IMR-90 (cell line): ENCODE measurements around the gene FFAR3. TPM values are rescaled to one million over a fixed set of nuclear protein-coding genes. Genes with fewer than 3 reads are reported as not detected.

Experiments
- ATAC-seq: fragments of 200-7000 bp; cut with Tn5 transposase; 2 replicates; pipeline ENCODE4 v1.9.1; 2020; ENCODE audit warnings: low read depth, mild to moderate bottlenecking, moderate library complexity
- BruUV-seq: library from RNA; stranded (reverse); fragments of 400-500 nt; replicated peaks from 2 replicates; lab custom pipeline; 2021; lab: Mats Ljungman, UMichigan
- CTCF ChIA-PET: fragments of 300-600 bp; formaldehyde crosslinking; extraction: SDS; loops from one replicate; lab custom pipeline; 2021; ENCODE audit warnings: antibody characterized with exemption; lab: Yijun Ruan, JAX
- POLR2A ChIA-PET: fragments of 300-600 bp; sonication (Branson Sonifier 250); formaldehyde crosslinking; loops from one replicate; lab custom pipeline; 2022; ENCODE audit warnings: antibody characterized with exemption; ENCODE audit not compliant: unreplicated experiment; lab: Charles Lee
- DNase-seq: peaks from one replicate; pipeline ENCODE4 v3.0.0; 2013
- H2AFZ ChIP-seq: replicated peaks from 2 replicates; pipeline ENCODE3; 2013; ENCODE audit warnings: low read length, mild to moderate bottlenecking; ENCODE audit not compliant: poor library complexity
- H2AK5ac ChIP-seq: 2 replicates; pipeline ENCODE4 v1.6.1; 2013; ENCODE audit warnings: low read depth, low read length, inconsistent platforms
- H2AK9ac ChIP-seq: replicated peaks from 2 replicates; pipeline ENCODE3; 2013; ENCODE audit warnings: mild to moderate bottlenecking, low read depth, low read length, moderate library complexity; ENCODE audit not compliant: poor library complexity
- H2BK120ac ChIP-seq: 2 replicates; pipeline ENCODE4 v1.6.1; 2013; ENCODE audit warnings: low read depth, low read length, inconsistent platforms
- H2BK15ac ChIP-seq: 3 replicates; pipeline ENCODE4 v1.6.1; 2013; ENCODE audit warnings: low read depth, low read length, inconsistent platforms
- H2BK20ac ChIP-seq: 2 replicates; pipeline ENCODE4 v1.6.1; 2013; ENCODE audit warnings: low read depth, mild to moderate bottlenecking, inconsistent platforms, low read length, moderate library complexity
- H2BK5ac ChIP-seq: 2 replicates; pipeline ENCODE4 v1.6.1; 2013; ENCODE audit warnings: mild to moderate bottlenecking, low read depth, low read length, inconsistent platforms; ENCODE audit not compliant: poor library complexity, severe bottlenecking
- H3K14ac ChIP-seq: replicated peaks from 2 replicates; pipeline ENCODE4 v1.6.1; 2013; ENCODE audit warnings: low read depth, low read length, inconsistent platforms
- H3K18ac ChIP-seq: 2 replicates; pipeline ENCODE4 v1.6.1; 2013; ENCODE audit warnings: low read depth, low read length, control low read depth
- H3K23ac ChIP-seq: 2 replicates; pipeline ENCODE4 v1.6.1; 2013; ENCODE audit warnings: low read depth, low read length, inconsistent platforms
- H3K27ac ChIP-seq: 2 replicates; pipeline ENCODE4 v1.5.1; 2013; ENCODE audit warnings: mild to moderate bottlenecking, control low read depth, low read length; ENCODE audit not compliant: insufficient read depth
- H3K27me3 ChIP-seq: 2 replicates; pipeline ENCODE4 v1.6.1; 2013; ENCODE audit warnings: low read length; ENCODE audit not compliant: control insufficient read depth, insufficient read depth
- H3K36me3 ChIP-seq: 2 replicates; pipeline ENCODE4 v1.6.1; 2013; ENCODE audit warnings: low read length, mixed read lengths; ENCODE audit not compliant: control insufficient read depth, insufficient read depth
- H3K4ac ChIP-seq: 2 replicates; pipeline ENCODE4 v1.6.1; 2013; ENCODE audit warnings: low read depth, low read length, inconsistent platforms
- H3K4me1 ChIP-seq: 2 replicates; pipeline ENCODE4 v1.6.1; 2013; ENCODE audit warnings: low read length, mixed read lengths; ENCODE audit not compliant: control insufficient read depth, insufficient read depth
- H3K4me2 ChIP-seq: 2 replicates; pipeline ENCODE4 v1.6.1; 2013; ENCODE audit warnings: low read depth, mild to moderate bottlenecking, control low read depth, low read length, moderate library complexity
- H3K4me3 ChIP-seq: 2 replicates; pipeline ENCODE4 v1.5.1; 2013; ENCODE audit warnings: low read depth, mild to moderate bottlenecking, control low read depth, low read length, moderate library complexity; ENCODE audit not compliant: insufficient read depth
- H3K56ac ChIP-seq: 2 replicates; pipeline ENCODE4 v1.6.1; 2013; ENCODE audit warnings: low read length, inconsistent platforms; ENCODE audit not compliant: insufficient read depth; ENCODE audit errors: extremely low read depth
- H3K79me1 ChIP-seq, 2 experiments: 2 replicates each; pipeline ENCODE4 v1.6.1; 2013; ENCODE audit warnings: low read length in 2 of 2, inconsistent platforms in 1 of 2, low read depth in 1 of 2
- H3K9ac ChIP-seq: 2 replicates; pipeline ENCODE4 v1.6.1; 2013; ENCODE audit warnings: low read depth, low read length, control low read depth
- H3K9me1 ChIP-seq: 2 replicates; pipeline ENCODE4 v1.6.1; 2013; ENCODE audit warnings: low read length, inconsistent platforms; ENCODE audit not compliant: insufficient read depth
- H3K9me3 ChIP-seq: 2 replicates; pipeline ENCODE4 v1.6.1; 2013; ENCODE audit warnings: low read length; ENCODE audit not compliant: control insufficient read depth, insufficient read depth
- H4K20me1 ChIP-seq: 2 replicates; pipeline ENCODE4 v1.6.1; 2013; ENCODE audit warnings: low read length, inconsistent platforms; ENCODE audit not compliant: insufficient read depth
- H4K5ac ChIP-seq: 2 replicates; pipeline ENCODE4 v1.6.1; 2013; ENCODE audit warnings: mild to moderate bottlenecking, low read depth, low read length, control low read depth
- H4K8ac ChIP-seq, 2 experiments: 2 replicates each; pipeline ENCODE4 v1.6.1; 2013; ENCODE audit warnings: low read depth in 2 of 2, low read length in 2 of 2, control low read depth in 1 of 2, inconsistent platforms in 1 of 2
- H4K91ac ChIP-seq: 2 replicates; pipeline ENCODE4 v1.6.1; 2013; ENCODE audit warnings: low read depth, low read length, inconsistent platforms; ENCODE audit not compliant: insufficient read depth
- BHLHE40 ChIP-seq: fragments of 150-350 bp; IDR thresholded peaks from 2 replicates; pipeline ENCODE4 v1.6.1; 2016; ENCODE audit warnings: mild to moderate bottlenecking, low read depth, low read length
- MAFK ChIP-seq: IDR thresholded peaks from 2 replicates; pipeline ENCODE4 v1.6.1; 2012; ENCODE audit warnings: low read depth, low read length, improper control_type of control experiment
- MAZ ChIP-seq: IDR thresholded peaks from 2 replicates; pipeline ENCODE4 v1.6.1; 2012; ENCODE audit warnings: low read depth, mild to moderate bottlenecking, low read length, improper control_type of control experiment, moderate library complexity, borderline replicate concordance
- RAD21 ChIP-seq: IDR thresholded peaks from 2 replicates; pipeline ENCODE4 v1.6.1; 2012; ENCODE audit warnings: low read length, improper control_type of control experiment
- RCOR1 ChIP-seq: IDR thresholded peaks from 2 replicates; pipeline ENCODE4 v1.6.1; 2012; ENCODE audit warnings: mild to moderate bottlenecking, low read length, improper control_type of control experiment; ENCODE audit not compliant: insufficient replicate concordance
- WGBS, 2 experiments: methylation state at CpG; one replicate each; pipeline versions ENCODE4 v1.1.5 to v1.1.7; 2013; ENCODE audit warnings: missing lambda C conversion rate in 2 of 2; ENCODE audit not compliant: insufficient read length in 1 of 2; ENCODE audit errors: extremely low coverage in 2 of 2; 5-methylcytosine and 5-hydroxymethylcytosine counted together
- dilution Hi-C: fragments of 300-500 bp; cut with HindIII; formaldehyde crosslinking; loops from one replicate; pipeline ENCODE4 v1.14.3; 2018; ENCODE audit warnings: low sequenced_read_pairs; ENCODE audit not compliant: unreplicated experiment
- in situ Hi-C: fragments of 300-500 bp; cut with MboI; formaldehyde crosslinking; loops from 3 replicates; pipeline ENCODE4 v1.14.3; 2019; ENCODE audit warnings: low sequenced_read_pairs, inconsistent platforms, mixed read lengths
- intact Hi-C: fragments of 100-400 bp; cut with micrococcal nuclease; formaldehyde crosslinking; loops from 2 replicates; pipeline ENCODE4 v1.10.0; 2022
- polyA plus RNA-seq, 3 experiments: library from polyadenylated mRNA; depleted of rRNA; stranded (reverse); fragments of >200 nt; gene quantifications; 2 replicates each; pipeline ENCODE4 v1.2.3, GENCODE V29; 2012; ENCODE audit warnings: low replicate concordance in 1 of 3
- total RNA-seq: library from RNA; depleted of rRNA; stranded (reverse); fragments of >200 nt; gene quantifications from 2 replicates; pipeline ENCODE4 v1.2.3, GENCODE V29; 2012

Gene FFAR3
- total and polyA plus RNA-seq, 2 of the 4 experiments (the other 2 are of a cell fraction) = not detected

DNA sequence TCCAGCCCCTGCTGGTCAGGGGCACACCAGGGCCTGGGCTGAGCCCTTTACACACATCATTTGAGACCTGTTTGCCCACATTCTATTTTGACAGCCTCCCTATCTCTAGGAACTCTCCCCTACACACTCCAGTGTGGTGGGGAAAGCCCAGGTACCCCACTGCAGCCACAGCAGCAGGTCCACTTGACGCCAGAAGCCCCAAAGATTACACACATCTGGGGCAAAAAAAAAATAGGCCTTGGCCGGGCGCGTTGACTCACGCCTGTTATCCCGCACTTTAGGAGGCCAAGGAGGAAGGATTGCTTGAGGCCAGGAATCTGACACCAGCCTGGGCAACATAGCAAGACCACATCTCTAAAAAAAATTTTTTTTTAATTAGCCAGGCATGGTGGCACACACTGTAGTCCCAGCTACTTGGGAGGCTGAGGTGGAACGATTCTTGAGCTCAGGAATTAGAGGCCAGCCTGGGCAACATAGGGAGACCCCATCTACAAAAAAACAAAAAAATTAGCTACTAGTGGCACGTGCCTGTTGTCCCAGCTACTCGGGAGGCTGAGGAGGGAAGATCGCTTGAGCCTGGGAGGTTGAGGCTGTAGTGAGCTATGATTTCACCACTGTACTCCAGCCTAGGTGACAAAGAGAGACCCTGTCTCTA lies 47.3 kb upstream of the FFAR3 start:
- Histone ChIP-seq H2AK9ac (no peak overlapping the region), H3K23ac (no peak overlapping the region), H2AK5ac (no peak overlapping the region), H2BK20ac (no peak overlapping the region), H4K91ac (no peak overlapping the region), H2BK5ac (no peak overlapping the region), H3K27me3 (no peaks in the 10 kb centered on the region; the same call in 1 of the 2 replicates), H2BK15ac (no peak overlapping the region), H4K8ac (no peak overlapping the region), H2BK120ac (no peak overlapping the region), H4K5ac (no peak overlapping the region), H2AFZ (no peak overlapping the region), H4K20me1 (no peaks in the 10 kb centered on the region), H3K4me1 (no peaks in the 10 kb centered on the region), H3K9ac (no peak overlapping the region), H3K79me1 (no peaks in the 10 kb centered on the region), H3K4me3 (no peak overlapping the region), H3K4ac (no peak overlapping the region), H3K27ac (no peak overlapping the region), H3K18ac (no peak overlapping the region), H3K56ac (no peak overlapping the region), H3K36me3 (no peaks in the 10 kb centered on the region), H3K9me3 (no peaks in the 10 kb centered on the region), H3K4me2 (no peak overlapping the region), H3K9me1 (no peaks in the 10 kb centered on the region), H3K14ac (no peak overlapping the region)
- ATAC-seq (no peak), DNase-seq (no peak)
- TF ChIP-seq MAFK (no peak), BHLHE40 (no peak), RAD21 (no peak), MAZ (no peak), RCOR1 (no peak)
- CTCF ChIA-PET = no interaction called here
- intact Hi-C loops (no loop called here), dilution Hi-C loops (no loop called here), in situ Hi-C loops (no loop called here)
- BruUV-seq = no TSS peak
- WGBS, 2 experiments = 20% methylated on average over 1 of the region's 10 CpGs; no CpG with 5 or more reads in 1 of the 2 experiments
- POLR2A ChIA-PET = no interaction called here
